BE2C (cell line): ENCODE measurements around the gene MEG3.
A peak's percentile ranks its signal among the peaks of the same experiment; 100 is the strongest.

Experiments
- DNase-seq: peaks from one replicate; pipeline ENCODE4 v3.0.0-alpha.2; 2020
- H3K27me3 ChIP-seq: fragments of 250-450 bp; sonication (Bioruptor Pico); 2 replicates; pipeline ENCODE4 v1.5.1; 2020; ENCODE audit warnings: mild to moderate bottlenecking
- H3K36me3 ChIP-seq: fragments of 250-450 bp; sonication (Bioruptor Pico); 2 replicates; pipeline ENCODE4 v1.5.1; 2020; ENCODE audit warnings: mild to moderate bottlenecking
- H3K4me1 ChIP-seq: fragments of 250-450 bp; sonication (Bioruptor Pico); 2 replicates; pipeline ENCODE4 v1.5.1; 2020
- H3K4me3 ChIP-seq: 2 replicates; pipeline ENCODE4 v1.5.1; 2011; ENCODE audit warnings: low read depth, low read length
- H3K9me3 ChIP-seq: fragments of 250-450 bp; sonication (Bioruptor Pico); 2 replicates; pipeline ENCODE4 v1.5.1; 2020
- TF ChIP-seq, protein P1 (sequence below): IDR thresholded peaks from 2 replicates; pipeline ENCODE4 v1.5.1; 2012; ENCODE audit warnings: mild to moderate bottlenecking, low read depth, low read length

MEG3 gene

DNA sequence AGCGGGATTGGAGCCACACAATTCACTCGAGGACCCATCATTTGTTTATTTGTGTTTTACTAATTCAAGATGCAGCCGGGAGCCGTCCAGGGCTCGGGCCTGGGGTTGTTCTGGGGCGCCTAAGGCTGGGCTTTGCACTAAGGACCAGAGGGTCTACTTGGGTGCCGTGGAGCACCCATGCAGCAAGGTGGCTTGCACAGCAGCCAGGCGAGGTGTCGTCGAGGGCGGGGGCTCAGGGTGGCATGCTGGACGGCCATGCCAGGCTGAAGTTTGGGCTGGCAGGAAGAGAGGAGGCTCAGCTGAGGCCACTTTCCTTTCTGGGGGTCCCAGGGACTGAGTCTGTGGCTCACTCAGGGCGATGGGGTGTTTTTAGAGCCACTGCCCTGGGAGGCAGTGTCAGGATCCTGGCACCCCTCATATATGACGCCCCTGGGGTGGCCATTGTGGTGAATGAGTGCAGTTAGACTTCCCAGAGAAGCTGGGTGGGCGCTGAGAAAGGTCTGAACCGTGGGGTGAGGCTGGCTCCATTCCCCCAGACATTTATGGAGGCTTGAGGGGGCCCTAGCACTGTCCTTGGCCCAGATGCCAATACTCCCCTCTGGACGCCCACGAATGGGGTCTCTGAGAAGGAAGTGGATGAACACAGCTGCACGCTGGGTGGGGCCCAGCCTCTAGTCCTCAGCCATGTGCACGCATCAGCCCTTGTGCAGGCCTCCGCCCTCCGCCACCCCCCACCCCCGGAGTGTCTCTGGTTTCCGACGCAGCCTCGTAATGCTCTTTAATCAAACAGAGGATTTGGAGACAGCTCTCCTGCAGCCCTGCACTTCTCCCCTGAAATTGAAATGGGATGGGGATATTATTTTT is 11.3 kb downstream of the MEG3 start:
- H3K4me1 ChIP-seq = peaks cover 26% of the 10 kb centered on the region
- H3K4me3 ChIP-seq = no peak overlapping the region
- TF ChIP-seq, protein P1, sequence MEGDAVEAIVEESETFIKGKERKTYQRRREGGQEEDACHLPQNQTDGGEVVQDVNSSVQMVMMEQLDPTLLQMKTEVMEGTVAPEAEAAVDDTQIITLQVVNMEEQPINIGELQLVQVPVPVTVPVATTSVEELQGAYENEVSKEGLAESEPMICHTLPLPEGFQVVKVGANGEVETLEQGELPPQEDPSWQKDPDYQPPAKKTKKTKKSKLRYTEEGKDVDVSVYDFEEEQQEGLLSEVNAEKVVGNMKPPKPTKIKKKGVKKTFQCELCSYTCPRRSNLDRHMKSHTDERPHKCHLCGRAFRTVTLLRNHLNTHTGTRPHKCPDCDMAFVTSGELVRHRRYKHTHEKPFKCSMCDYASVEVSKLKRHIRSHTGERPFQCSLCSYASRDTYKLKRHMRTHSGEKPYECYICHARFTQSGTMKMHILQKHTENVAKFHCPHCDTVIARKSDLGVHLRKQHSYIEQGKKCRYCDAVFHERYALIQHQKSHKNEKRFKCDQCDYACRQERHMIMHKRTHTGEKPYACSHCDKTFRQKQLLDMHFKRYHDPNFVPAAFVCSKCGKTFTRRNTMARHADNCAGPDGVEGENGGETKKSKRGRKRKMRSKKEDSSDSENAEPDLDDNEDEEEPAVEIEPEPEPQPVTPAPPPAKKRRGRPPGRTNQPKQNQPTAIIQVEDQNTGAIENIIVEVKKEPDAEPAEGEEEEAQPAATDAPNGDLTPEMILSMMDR = no peak
- DNase-seq = no peak
- H3K27me3 ChIP-seq = no peaks in the 10 kb centered on the region
- peaks cover 100% of the 10 kb centered on the region for H3K36me3 ChIP-seq
- no peaks in the 10 kb centered on the region for H3K9me3 ChIP-seq

DNA sequence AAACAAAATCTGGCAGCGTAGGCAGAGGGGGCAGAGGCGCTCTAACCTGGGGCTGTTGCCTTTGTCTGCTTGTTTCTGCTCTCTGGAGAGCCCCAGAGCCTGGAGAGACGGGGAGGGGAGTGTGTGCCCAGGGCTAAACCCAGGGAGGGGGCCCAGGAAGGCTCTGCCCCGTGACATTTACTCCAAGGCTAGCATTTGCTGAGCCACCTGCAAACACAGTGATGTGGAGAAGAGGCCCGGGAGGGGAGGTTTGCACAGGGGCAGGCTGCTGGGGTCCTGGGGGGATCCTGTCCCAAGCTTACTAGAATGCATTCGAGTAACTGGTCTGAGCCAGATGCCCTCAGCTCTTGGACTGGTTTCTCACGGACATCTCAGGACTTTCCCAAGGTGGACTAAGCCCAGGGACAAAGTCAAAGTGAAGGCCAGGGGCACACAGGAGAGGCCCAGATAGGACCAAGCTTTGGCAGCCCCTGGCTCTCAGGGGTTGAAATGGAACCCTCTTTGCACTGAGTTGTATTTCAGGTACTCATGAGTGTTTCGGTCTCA is 12.0 kb downstream of the MEG3 start:
- DNase-seq = no peak
- peaks cover 34% of the 10 kb centered on the region for H3K4me1 ChIP-seq
- H3K36me3 ChIP-seq = peaks cover 100% of the 10 kb centered on the region
- H3K27me3 ChIP-seq = no peaks in the 10 kb centered on the region
- H3K9me3 ChIP-seq = no peaks in the 10 kb centered on the region
- TF ChIP-seq, protein P1 = no peak
- no peak overlapping the region for H3K4me3 ChIP-seq

DNA sequence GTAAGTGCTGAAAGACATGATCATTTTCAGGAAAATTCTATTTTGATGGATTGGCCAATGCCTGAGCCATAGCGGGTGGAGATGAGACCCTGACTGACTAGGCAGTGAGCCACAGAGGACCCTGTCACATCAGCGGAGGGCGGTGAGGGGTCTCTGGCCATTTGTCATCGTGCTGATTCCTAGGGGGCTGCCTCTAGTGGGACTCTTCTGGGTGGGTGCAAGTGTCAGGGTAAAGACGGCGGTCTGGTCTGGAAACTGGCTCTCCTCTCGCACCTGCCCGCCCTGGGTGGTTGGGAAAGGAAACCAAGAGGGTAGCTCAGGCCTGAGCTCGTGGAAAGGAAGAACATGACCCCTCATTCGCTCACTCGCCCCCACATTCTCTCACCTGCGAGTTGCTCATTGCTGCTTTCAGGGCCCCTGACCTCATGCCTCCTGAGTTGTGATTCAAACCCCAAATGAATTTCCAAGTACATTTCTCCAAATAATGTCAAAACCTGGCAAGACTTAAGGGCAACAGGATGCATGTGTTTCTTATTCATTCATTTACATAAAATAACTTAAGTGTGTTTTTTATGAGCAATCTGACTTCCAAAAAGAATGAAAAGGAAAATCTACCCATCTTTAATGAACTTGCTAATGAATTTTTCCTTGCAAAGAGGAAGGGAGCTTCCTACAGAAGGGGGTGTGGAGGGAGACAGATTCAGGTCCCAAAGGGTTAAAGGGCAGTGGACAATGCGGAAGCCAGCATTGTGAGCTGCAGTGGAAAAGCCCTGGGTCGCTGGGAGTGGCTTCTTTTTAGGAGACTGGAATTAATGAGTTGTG is 12.8 kb downstream of the MEG3 start:
- Histone ChIP-seq H3K4me3 (no peak overlapping the region), H3K4me1 (peaks cover 38% of the 10 kb centered on the region), H3K27me3 (no peaks in the 10 kb centered on the region)

DNA sequence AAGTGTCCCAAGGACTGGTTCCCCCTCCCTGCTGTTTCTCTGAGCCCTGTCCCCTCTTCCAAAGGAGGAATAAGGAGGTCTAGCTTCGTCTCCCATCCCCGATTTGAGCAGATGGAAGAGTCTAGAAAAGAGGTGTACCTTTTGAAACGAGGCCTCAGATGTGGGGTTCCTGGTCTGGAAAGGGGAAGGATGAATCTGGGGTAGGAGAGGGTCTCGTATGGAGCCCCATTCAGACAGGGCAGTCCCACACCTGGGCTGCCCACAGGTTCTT is 13.3 kb downstream of the MEG3 start:
- DNase-seq = no peak
- H3K9me3 ChIP-seq = no peaks in the 10 kb centered on the region
- TF ChIP-seq, protein P1 = no peak
- H3K27me3 ChIP-seq = no peaks in the 10 kb centered on the region
- H3K4me1 ChIP-seq = peaks cover 38% of the 10 kb centered on the region
- H3K4me3 ChIP-seq = no peak overlapping the region
- peaks cover 98% of the 10 kb centered on the region for H3K36me3 ChIP-seq

More for the DNA sequence above, 12.8 kb downstream of the MEG3 start:
- peaks cover 99% of the 10 kb centered on the region for H3K36me3 ChIP-seq
- H3K9me3 ChIP-seq = no peaks in the 10 kb centered on the region
- TF ChIP-seq, protein P1 = no peak
- no peak for DNase-seq

DNA sequence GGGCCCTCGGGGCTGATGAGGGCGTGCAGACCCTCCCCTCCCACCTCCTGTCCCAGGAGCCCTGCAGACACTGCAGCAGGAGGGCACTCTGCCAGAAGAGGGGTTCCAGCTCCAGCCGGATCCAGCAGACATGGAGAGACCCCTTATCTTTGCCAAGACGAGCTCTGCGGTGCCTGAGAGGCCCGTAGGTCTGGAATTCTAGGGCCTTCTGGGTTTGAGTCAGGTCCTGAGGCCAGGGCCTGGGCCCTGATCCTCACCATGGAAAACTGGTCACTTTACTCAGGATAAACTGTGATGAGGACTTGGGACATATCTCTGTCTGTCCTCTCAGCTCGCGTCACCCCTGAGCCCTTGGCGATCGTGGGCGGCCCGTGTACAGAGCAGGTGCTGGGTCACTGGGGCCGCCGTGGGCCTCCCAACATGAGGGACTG is 13.8 kb downstream of the MEG3 start:
- peaks cover 98% of the 10 kb centered on the region for H3K36me3 ChIP-seq
- DNase-seq = peak; percentile 50
- TF ChIP-seq, protein P1 = no peak

More for the DNA sequence above, 13.8 kb downstream of the MEG3 start:
- Histone ChIP-seq H3K4me1 (peaks cover 35% of the 10 kb centered on the region), H3K9me3 (no peaks in the 10 kb centered on the region), H3K27me3 (no peaks in the 10 kb centered on the region), H3K4me3 (no peak overlapping the region)
